Fibroblast of skin of right biceps (primary cell): ENCODE data around the gene TPRX1.
A peak's percentile ranks its signal among the peaks of the same experiment; 100 is the strongest.
"Not testable (repeated sequence)": the region's sequence is repeated elsewhere in the genome, so short reads cannot be mapped to it uniquely, and the experiment has no call there.

ENCODE experiments used
- DNase-seq: peaks from one replicate; pipeline ENCODE4 v3.0.0-alpha.2; 2013

The TPRX1 gene

DNA sequence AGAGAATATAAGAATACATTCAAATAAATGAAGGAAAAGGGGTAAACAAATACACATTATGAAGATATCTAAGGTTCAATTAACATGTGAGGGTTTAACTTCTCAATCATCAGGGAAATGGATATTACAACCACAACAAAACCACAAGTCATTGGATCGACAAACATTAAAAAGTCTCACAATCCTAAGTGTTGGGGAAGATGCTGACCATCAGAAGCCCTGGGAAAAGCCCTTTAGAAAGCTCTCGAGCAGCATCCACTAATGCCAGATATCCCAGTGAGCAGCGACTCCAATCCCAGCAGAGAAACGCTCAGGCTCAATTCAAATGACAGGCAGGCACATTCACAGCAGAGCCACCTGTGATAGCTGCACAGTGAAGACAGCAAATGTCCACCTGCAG lies 3.1 kb downstream of the TPRX1 start:
- DNase-seq, result no peak

DNA sequence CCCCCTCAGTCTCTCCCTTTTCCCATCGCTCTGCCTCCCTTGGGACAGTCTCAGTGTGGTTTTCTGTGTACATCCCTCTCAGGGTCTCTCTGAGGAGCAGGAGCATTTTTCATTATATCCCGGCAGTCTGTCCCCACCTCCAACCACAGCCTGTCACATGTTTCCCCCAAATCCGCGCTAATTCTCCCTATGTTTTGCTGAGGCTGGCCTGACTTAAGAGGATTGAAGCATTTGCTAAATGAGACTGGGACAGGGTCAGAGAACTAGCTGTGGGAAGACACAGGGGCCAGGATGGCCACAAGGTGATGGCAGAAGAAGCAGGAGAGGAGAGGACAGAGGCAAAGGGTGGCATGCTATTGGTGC lies 5.5 kb downstream of the TPRX1 start:
- no peak for DNase-seq

DNA sequence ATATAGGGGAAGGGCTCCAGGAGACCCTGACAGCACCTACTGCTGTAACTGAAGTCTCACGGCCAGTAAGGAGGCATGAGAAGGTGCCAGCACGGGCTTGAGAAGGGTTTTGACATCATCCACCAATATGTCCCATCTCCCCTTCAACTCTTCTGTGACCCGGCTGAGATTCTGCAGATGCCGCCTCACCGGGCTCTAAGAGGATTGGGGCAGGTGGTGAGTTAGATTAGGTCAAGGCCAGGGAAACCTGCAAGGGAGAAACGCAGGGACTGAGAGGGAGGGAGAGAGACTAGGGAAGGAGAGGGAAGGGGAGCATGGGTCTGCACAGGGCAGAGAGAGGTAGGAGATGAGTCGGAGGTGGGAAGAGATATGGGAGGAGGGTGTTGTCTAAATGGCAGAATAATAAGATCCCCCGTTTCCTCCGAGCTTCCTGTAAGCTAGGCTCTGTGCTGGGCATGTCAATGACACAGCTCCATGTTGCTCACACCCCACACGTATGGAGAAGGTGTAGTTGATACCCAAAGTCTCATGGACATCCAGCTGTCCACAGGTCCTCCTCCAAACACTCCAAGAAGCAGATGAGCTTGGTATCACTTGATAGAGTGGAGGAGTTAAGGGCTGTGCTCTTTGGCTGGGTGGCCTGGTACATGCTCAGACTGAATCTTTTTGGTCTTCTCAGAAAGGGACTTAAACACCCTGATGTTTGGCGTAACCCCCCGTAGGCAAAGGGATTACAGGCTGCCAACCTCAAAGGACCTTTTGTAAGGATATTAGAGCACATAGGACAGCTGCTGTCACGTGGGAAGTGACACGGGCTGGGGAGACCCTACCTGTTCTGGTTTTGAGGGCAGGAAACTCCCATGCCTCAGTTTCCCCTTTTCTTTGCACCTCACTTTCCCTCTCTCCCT lies 6.1 kb downstream of the TPRX1 start:
- no peak for DNase-seq

DNA sequence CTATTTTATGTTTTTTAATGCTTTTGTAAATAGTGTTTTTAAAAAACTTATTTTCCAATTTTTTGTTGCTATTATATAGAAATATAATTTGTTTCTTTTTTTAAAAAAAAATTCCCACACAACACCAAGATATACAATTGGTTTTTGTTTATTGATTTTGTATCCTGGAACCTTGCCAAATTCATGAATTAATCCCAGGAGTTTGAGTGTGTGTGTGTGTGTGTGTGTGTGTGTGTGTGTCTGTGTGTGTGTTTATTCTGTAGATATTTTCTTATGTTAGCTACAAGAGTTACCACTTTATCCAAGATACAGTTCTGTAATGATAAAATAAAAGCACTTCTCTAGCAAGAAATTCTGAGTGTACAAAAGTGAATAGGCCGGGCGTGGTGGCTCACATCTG lies 7.6 kb downstream of the TPRX1 start:
- no peak for DNase-seq

DNA sequence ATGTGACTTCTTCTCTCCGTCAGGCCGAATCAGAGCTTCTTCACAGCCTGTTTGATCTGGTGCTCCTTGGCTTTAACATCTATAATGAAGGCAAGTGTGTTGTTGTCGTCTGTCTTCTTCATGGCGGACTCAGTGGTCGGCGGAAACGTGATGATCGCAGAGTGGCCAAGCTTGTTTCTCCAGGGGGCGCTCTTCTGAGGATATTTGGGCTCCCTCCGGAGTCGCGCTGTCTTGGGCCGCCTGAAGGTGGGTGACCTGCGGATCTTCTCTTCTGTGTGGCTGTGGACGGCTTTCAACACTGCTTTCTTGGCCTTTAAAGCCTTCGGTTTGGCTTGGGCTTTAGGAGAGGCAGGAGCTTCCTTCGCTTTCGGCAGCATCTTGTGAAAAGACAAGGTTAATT lies 9.8 kb downstream of the TPRX1 start:
- no peak for DNase-seq

DNA sequence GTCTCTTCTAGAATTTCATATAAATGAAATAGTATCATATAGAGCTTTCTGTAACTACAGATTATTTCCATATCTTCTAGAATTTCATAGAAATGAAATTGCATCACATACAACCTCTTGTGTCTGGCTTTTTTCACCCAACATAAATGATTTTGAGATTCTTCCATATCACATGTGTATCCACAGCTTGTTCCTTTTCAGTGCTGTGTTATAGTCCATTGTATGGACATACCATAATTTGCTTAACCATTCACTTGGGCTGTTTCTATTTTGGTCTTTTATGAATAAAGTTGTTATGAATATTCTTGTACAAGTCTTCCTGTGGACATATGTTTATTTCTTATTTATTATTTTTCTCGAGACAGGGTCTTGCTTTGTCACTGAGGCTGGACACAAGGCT lies 11.7 kb downstream of the TPRX1 start:
- DNase-seq, result no peak

DNA sequence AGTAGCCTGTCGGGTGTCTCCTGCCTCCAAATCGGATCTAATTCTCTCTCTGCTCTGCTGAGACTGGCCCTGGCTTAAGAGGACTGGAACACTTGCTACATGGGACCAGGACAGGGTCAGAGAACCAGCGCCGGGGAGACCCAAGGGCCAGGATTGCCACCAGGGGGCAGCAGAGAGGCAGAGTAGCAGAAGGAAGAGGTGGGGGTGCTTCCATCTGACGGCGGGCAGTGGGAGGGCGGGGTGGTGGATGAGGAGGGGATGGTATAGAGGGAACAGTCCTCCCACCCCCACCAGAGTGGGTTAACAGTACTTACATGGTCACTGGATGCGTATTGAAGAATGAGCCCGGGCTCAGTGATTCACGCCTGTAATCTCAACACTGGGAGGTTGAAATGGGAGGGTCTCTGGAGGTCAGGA lies 13.9 kb downstream of the TPRX1 start:
- DNase-seq, result peak; percentile 62

DNA sequence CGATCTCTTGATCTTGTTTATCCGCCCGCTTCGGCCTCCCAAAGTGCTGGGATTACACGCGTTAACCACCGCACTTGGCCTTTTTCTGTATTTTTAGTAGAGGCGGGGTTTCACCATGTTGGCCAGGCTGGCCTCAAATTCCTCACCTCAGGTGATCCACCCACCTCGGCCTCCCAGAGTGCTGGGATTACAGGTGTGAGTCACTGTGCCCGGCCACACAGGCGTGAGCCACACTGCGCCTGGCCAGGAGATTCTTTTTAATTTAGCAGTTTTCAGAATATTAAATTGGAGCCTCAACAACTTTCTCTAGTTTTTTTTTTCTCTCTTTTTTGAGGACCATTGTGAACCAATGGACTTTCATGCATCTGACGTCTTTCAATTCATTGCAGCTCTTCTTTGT lies 14.5 kb downstream of the TPRX1 start:
- DNase-seq, result not testable (repeated sequence)

DNA sequence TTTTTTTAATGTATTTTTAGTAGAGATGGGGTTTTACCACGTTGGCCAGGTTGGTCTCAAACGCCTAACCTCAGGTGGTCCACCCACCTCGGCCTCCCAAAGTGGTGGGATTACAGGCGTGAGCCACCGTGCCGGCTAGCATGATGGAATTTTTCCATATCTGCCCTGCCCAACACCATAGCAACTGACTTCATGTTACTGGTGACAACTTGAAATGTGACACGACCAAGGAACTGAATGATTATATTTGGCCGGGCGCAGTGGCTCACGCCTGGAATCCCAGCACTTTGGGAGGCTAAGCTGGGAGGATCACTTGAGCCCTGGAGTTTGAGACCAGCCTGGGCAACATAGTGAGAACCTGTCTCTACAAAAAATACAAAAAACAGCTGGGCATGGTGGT lies 17.0 kb downstream of the TPRX1 start:
- not testable (repeated sequence) for DNase-seq

DNA sequence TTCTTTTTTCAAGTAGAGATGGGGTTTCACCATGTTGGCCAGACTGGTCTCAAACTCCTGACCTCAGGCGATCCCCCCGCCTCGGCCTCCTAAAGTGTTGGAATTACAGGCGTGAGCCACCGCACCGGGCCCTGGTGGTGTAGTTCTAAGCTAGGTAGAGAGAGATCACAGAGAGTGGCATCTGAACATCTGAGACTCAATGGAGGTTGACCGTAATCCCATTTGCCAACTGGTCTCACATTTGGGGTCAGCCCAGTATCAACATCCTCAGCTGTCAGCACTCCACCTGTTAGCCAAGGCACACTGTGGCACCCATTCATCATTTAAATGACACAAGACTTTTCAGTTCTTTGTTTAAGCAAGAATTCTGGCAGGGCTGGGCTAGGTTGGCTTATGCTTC lies 17.8 kb downstream of the TPRX1 start:
- DNase-seq, result no peak

DNA sequence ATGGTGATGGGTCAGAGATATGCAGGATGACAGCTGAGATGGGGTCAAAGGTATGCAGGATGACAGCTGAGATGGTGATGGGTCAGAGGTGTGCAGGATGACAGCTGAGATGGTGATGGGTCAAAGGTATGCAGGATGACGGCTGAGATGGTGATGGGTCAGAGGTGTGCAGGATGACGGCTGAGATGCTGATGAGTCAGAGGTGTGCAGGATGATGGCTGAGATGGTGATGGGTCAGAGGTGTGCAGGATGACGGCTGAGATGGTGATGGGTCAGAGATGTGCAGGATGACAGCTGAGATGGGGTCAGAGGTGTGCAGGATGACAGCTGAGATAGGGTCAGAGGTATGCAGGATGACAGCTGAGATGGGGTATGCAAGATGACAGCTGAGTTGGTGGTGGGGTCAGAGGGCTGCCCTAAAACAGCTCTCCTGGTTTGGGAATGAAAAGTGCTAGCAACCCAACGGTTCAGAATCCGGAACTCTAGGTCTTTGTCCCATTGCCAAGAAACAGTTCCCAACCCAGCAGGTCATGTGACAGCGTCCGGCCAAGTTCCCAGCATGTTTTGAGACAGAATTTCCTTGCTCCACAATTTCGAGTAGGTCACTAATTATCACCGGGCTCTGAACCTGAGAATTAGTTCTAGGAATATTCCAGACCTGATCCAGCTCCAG lies 22.6 kb downstream of the TPRX1 start:
- DNase-seq, result no peak

DNA sequence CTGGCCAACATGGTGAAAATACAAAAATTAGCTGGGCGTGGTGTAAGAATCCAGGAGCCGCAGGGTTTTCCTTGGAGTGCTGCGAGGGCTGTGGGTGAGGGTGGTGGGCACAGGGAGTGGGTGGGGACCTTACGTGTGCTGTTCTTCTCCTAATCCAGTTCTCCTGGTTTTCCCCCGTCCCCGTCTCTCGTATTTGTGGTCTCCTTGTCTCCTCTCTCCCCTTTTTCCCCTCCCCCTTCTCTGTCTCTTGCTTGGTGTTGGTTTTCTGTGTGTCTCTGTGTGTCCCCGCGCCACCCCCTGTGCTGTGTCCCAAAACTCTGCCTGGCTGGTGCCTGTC lies 24.2 kb downstream of the TPRX1 start:
- DNase-seq, result no peak

DNA sequence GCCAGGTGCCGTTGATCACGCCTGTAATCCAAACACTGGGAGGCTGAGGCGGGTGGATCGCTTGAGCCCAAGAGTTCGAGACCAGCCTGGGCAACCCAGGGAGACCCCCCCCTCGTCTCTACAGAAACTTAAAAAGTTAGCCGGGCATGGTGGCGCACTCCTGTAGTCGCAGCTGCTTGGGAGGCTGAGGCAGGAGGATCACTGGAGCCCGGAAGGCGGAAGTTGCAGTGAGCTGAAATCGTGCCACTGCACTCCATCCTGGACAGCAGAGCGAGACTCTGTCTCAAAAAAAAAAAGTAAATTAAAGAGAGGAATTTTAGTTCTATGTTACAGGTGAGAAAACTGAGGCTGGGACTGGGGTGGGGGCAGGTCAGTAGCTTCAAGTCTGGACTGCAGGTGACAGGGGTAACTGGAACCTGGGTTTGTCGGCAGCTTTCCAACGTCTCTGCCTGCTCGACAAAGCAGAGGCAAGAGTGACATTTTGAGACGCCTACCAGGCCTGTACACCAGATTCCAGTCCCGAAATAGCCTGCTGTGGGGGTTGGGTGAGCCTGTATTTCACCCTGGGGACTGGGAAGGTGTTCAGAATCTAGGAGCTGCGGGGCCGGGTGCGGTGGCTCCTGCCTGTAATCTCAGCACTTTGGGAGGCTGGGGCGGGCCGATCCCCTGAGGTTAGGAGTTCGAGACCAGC lies 24.7 kb downstream of the TPRX1 start:
- peak; percentile 40 for DNase-seq

DNA sequence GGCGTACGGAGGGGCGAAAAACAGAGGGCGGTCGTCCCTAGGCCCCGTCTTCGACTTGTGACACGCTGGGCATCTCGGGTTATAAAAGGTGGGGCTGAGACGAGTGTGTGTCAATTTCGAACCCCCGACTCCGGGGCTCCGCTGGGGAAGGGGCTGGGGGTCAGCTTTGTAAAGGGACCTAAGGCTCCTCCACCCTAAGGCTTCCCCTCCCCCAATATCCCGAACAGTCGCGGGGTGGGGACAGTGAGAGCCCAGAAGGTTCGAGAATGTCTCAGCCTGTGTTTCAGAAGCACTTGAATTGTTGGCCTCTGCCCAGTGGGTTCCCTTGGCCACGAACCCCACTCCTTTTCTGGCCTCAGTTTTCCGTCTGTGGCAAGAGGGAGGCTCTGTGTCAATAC lies 25.4 kb downstream of the TPRX1 start:
- no peak for DNase-seq

DNA sequence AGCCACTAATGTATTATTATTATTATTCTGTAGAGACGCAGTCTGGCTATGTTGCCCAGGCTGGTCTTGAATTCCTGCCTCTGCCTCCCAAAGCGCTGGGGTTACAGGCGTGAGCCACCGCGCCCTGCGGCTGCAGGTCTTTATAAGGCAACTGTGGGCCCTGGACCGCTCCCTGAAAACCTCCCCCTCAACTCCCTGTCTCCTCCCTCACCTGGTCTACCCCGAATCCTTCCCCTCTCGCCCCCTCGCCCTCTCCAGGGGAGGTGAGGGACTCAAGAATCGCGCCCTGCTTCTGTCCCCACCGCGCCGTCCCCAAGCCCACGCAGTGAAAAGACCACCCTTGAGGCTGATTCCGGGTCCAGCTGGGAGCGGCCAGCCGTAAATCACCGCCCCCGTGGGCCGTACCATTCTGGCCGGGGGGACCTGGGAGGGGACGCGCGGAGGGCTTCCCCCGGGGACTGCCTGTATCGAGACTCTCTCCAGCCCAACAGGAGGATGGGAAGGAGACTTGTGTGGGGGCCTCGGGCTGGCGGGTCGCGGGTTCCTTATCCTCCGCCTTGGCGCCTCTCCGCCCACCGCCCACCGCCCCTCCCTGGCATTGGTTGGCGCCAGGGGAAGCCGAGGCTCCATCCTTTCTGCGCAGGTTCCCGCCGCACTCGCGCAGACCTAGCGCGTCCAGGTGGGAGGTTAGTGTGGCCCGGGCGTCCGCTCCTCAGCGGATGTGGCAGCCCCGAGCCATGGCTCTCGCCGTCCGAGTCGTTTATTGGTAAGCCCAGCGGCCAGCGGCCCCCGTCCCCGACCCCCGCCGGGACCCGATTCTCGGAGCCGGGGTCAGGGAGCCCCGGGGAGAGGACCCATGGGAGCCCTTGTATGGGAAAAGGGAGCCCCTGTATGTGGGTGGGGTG lies 26.1 kb downstream of the TPRX1 start, which contains the start of gene SELENOW:
TSS of gene SELENOW (plus strand) at position 655 of the 905 bp plus-strand sequence. CDS start at position 738, 83 bp downstream.
- peak; percentile 83 for DNase-seq

DNA sequence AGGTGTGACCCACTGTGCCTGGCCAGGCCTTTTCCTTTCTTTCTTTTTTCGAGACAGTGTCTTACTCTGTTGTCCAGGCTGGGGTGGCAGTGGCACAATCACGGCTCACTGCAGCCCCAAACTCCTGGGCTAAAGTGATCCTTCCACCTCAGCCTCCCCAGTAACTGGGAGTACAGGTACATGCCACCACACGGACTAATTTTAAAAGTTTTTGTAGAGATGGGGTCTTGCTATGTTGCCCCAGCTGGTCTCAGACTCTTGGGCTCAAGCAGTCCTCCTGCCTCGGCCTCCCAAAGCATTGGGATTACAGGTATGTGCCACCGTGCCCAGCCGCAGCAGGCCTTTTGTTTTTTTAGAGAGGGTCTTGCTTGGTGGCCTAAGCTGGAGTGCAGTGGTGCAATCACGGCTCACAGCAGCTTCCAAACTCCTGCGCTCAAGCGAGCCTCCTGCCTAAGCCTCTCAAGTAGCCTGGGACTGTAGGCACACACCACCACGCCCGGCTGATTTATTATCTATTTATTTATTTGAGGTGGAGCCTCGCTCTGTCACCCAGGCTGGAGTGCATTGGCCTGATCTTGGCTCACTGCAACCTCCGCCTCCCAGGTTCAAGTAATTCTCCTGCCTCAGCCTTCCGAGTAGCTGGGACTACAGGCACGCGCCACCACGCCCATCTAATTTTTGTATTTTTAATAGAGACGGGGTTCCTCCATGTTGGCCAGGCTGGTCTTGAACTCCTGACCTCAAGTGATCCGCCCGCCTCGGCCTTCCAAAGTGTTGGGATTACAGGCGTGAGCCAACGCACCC lies 26.9 kb downstream of the TPRX1 start:
- not testable (repeated sequence) for DNase-seq

DNA sequence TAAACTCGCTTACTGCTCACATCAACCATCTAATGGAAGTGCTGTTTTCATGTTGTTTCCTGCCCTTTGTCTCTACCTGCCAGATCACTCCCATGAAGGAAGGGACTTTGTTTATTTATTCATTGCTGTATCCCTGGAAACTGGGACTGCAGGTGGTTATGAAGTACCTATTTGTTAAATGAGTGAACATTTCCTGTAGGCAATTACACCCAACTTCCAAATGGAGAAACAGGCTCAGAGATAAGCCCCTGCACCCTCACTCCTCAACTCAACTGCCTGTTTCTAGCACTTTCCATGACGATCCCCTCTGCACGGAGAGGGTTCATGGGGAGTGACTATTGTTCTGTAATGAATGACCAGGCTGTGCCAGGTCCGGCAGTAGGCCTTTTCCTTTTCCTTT lies 27.8 kb downstream of the TPRX1 start:
- DNase-seq, result no peak

DNA sequence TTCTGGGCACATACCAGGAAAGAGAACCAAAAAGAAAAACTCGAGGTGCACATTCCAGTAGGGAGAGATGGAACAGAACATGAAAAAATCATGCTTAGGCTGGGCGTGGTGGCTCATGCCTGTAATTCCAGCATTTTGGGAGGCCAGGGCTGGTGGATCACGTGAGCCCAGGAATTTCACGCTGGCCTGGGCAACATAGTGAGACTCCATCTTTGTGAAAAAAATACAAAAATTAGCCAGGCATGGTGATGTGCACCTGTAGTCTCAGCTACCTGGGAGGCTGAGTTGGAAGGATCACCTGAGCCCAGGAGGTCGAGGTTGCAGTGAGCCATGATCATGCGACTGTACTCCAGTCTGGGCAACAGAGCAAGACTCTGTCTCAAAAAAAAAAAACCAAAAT lies 33.1 kb downstream of the TPRX1 start:
- DNase-seq, result not testable (repeated sequence)

DNA sequence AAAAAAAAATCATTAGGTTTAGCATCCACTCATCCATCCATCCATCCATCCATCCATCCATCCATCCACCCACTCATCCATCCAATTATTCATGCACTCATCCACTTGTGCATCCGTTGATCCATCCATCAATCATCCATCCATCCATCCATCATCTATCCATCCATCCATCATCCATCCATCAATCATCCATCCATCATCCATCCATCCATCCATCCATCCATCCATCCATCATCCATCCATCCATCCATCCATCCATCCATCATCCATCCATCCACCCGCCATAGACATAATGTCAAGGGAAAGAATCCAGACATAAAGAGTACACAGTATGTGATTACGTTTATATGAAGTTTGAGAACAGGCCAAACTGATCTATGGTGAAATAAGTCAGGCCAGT lies 34.8 kb downstream of the TPRX1 start:
- DNase-seq, result no peak

DNA sequence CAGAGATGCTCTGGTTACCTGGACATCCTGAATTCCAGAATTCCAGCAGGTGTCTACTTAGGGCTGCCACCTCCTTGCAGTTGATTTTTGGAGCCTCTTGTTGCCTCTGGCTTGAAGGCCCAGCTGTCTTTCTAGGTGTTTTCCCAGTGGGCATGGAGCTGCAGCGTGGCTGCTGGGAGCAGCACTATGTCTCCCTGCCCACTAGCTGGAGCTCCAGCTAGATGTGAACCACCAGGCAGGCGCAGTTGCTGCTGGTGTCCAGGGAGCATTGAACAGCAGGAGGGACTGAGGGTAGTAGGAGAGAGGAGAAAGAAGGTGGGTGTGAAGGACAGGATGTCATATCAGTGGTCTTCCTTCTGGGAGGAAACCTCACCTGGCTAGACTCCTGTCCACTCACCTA lies 35.7 kb downstream of the TPRX1 start:
- DNase-seq, result no peak

DNA sequence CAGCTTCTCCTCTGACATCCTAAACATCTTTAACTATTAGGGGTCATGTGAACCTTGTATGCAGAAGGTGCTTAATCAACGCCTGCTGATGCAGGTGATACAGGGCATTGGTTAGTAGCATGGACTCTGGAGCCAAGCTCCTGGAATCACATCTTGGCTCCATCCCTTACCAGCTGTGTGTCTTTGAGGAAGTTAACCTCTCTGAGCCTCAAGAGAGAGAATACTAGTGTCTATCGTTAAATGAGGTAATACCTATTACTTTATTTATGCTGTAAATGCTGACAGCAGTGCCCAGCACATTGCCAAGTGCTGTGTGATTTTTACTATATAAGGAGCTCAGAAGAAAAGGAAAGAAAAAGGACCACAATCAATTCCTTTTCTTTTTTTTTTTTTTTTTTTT lies 37.0 kb downstream of the TPRX1 start:
- no peak for DNase-seq

DNA sequence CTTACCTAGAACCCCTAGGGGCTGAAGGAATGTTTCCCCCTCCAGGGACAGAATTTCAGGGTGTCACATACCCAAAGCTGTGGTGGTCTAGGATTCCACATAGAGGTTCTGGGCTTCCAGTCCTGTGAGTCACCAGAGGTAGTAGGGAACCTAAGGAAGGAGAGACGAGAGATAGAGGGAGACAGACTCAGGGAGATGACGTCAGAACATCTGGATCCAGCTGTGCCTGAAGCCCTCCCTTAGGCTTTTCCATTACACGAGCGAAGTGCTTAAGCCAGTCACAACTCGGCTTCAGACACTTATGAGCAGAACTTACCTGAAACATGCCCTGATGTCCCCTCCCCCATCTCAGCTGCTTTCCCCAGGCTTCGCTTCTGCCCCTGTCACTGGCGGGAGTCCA lies 37.7 kb downstream of the TPRX1 start:
- DNase-seq, result peak; percentile 23
